Calu3 (cell line): Measurements from ENCODE around the gene MPIG6B. TPM values are rescaled to one million over a fixed set of nuclear protein-coding genes. Genes with fewer than 3 reads are reported as not detected.

ENCODE experiments used
- BruUV-seq: library from RNA; stranded (reverse); fragments of 400-500 nt; replicated peaks from 2 replicates; lab custom pipeline; 2021; lab: Mats Ljungman, UMichigan
- CTCF ChIA-PET: fragments of 300-600 bp; sonication (Branson Sonifier 250); formaldehyde crosslinking; loops from one replicate; lab custom pipeline; 2022; ENCODE audit warnings: antibody characterized with exemption; lab: Charles Lee
- DNase-seq: peaks from one replicate; pipeline ENCODE4 v3.0.0; 2022
- H3K27ac Mint-ChIP-seq: one replicate; pipeline ENCODE4 v1.8.0; 2022; ENCODE audit warnings: mixed read lengths; ENCODE audit not compliant: unreplicated experiment
- H3K27me3 Mint-ChIP-seq: one replicate; pipeline ENCODE4 v1.8.0; 2022; ENCODE audit warnings: mixed read lengths; ENCODE audit not compliant: unreplicated experiment
- H3K36me3 Mint-ChIP-seq: one replicate; pipeline ENCODE4 v1.8.0; 2022; ENCODE audit warnings: mild to moderate bottlenecking, moderate library complexity, mixed read lengths; ENCODE audit not compliant: insufficient read depth, unreplicated experiment
- H3K4me1 Mint-ChIP-seq: one replicate; pipeline ENCODE4 v1.8.0; 2022; ENCODE audit warnings: mild to moderate bottlenecking, low read depth, mixed read lengths; ENCODE audit not compliant: unreplicated experiment
- H3K4me3 Mint-ChIP-seq: one replicate; pipeline ENCODE4 v1.8.0; 2022; ENCODE audit warnings: mild to moderate bottlenecking, low read depth, moderate library complexity, mixed read lengths; ENCODE audit not compliant: unreplicated experiment
- H3K9me3 Mint-ChIP-seq: one replicate; pipeline ENCODE4 v1.8.0; 2022; ENCODE audit warnings: low read depth, mixed read lengths; ENCODE audit not compliant: unreplicated experiment
- CTCF ChIP-seq: fragments of 200-600 bp; IDR thresholded peaks from one replicate; pipeline ENCODE4 v1.8.0; 2022; ENCODE audit warnings: antibody characterized with exemption; ENCODE audit not compliant: unreplicated experiment
- intact Hi-C: fragments of 100-400 bp; cut with micrococcal nuclease; formaldehyde crosslinking; loops from one replicate; pipeline ENCODE4 v1.10.0; 2022; ENCODE audit not compliant: unreplicated experiment
- total RNA-seq: library from RNA; stranded (reverse); gene quantifications from 2 replicates; pipeline ENCODE4 v1.2.3, GENCODE V29; 2022

MPIG6B gene
- total RNA-seq, 1 experiment from 2014 or later: not detected

DNA sequence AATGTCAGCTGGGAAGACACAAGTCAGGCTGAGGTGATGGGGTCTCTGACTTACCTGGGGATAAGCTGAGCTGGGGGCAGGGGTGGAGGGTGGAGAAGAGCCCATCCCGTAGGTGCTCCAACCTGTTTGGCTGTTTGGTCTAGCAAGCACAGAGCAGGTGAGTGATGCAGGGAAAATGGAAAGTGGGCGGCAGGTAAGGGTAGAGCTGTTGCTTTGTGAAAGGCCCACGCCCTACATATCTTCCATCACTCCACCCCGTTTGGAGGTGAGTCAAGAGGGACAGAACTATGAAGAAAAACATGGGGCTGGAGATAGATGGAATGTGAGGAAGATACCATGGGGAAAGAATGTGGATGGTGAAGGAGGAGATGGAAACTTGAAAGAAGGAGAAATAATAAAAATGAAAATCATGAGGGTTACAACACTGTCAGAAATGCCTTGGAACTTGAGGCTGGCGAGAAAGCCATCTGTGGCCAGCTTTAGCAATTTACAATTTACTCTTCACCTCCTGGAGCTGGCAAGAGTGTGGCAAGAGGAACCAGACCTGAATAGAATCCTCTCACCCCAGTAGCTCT lies 2.9 kb upstream of the MPIG6B start:
- TF ChIP-seq CTCF: no peak
- Mint-ChIP-seq H3K9me3 (no peaks in the 10 kb centered on the region), H3K27me3 (peaks cover 15% of the 10 kb centered on the region), H3K27ac (no peak overlapping the region), H3K36me3 (peaks cover 13% of the 10 kb centered on the region), H3K4me1 (peaks cover 34% of the 10 kb centered on the region), H3K4me3 (no peak overlapping the region)
- CTCF ChIA-PET: interaction anchor here (1.0 kb wide), 1 partner anchor 19 kb away, joined by 5 read pairs; the partner anchor contains the start of gene MSH5
- intact Hi-C loops: no loop called here
- no TSS peak for BruUV-seq
- no peak for DNase-seq

- H3K4me1 Mint-ChIP-seq: peaks cover 34% of the 10 kb centered on the region
- H3K27me3 Mint-ChIP-seq: peaks cover 15% of the 10 kb centered on the region
- intact Hi-C loops: no loop called here
- H3K9me3 Mint-ChIP-seq: no peaks in the 10 kb centered on the region
- DNase-seq: no peak
- no peak within 1 kb of the TSS for H3K4me3 Mint-ChIP-seq
- H3K27ac Mint-ChIP-seq: peak within 1 kb of the TSS; percentile 0
- CTCF ChIA-PET: interaction anchor here (1.3 kb wide), 1 partner anchor 18 kb away, joined by 3 read pairs; the partner anchor contains the start of gene ABHD16A
- TF ChIP-seq CTCF: no peak
- no TSS peak for BruUV-seq
- peaks cover 13% of the 10 kb centered on the region for H3K36me3 Mint-ChIP-seq
Observed at GRCh38 chr6:31721351-31722020, 1.7 kb upstream of the MPIG6B start, which contains the start of gene LY6G6C. Gene LY6G6C (minus strand): TSS chr6:31721746. CDS start chr6:31721679, 67 bp downstream.

- H3K4me1 Mint-ChIP-seq: peaks cover 34% of the 10 kb centered on the region
- no peak overlapping the region for H3K4me3 Mint-ChIP-seq
- BruUV-seq: no TSS peak
- no peak for DNase-seq
- intact Hi-C loops: no loop called here
- H3K9me3 Mint-ChIP-seq: no peaks in the 10 kb centered on the region
- CTCF ChIA-PET: interaction anchor here (0.6 to 3.1 kb wide), 4 partner anchors 13 to 160 kb away, joined by 3 to 14 read pairs (median 4); partner anchors contain the start of gene ABHD16A
- H3K27ac Mint-ChIP-seq: no peak overlapping the region
- H3K36me3 Mint-ChIP-seq: peaks cover 13% of the 10 kb centered on the region
- TF ChIP-seq CTCF: no peak
- H3K27me3 Mint-ChIP-seq: peaks cover 15% of the 10 kb centered on the region
Observed at GRCh38 chr6:31722173-31722572, 1.0 kb upstream of the MPIG6B start.

DNA sequence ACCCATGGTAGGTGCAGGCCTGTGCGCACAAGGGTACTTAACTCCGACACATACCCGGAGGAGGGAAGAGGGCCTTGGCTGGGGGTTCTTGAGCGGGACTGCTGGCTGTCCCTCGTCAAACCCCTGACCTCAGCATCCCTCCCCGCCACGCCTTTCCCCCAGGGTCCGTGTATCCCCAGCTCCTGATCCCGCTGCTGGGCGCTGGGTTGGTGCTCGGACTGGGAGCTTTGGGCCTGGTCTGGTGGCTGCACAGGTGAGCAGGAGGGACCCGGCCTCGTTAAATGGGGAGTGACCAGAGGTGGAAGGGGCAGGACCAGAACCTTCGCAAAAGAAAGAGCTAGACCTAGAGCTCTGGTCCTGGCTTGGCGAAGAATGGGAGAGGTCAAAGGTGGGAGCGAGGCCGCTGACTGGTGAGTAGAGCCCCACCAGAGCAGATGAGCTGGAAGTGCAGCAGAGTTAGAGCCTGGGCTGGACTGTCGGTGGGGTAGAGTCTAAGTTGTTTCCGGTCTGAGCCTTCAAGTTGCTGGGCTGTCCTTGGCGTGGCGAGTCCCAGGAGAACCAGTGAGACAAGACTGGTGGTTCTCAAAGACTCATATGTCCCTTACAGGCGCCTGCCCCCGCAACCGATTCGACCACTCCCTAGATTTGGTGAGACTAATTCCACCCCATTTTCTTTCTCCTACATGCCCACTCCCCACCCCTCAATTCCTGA lies 963 bp downstream of the MPIG6B start:
- no peak overlapping the region for H3K27ac Mint-ChIP-seq
- no peak for TF ChIP-seq CTCF
- H3K4me3 Mint-ChIP-seq: no peak overlapping the region
- no peaks in the 10 kb centered on the region for H3K9me3 Mint-ChIP-seq
- intact Hi-C loops: no loop called here
- DNase-seq: no peak
- peaks cover 15% of the 10 kb centered on the region for H3K27me3 Mint-ChIP-seq
- BruUV-seq: no TSS peak
- CTCF ChIA-PET: interaction anchor here (0.9 to 3.1 kb wide), 2 partner anchors 14 to 46 kb away, joined by 3 to 14 read pairs; no protein-coding TSS in a partner anchor
- peaks cover 14% of the 10 kb centered on the region for H3K4me1 Mint-ChIP-seq
- H3K36me3 Mint-ChIP-seq: peaks cover 19% of the 10 kb centered on the region
